ENCODE measurements around the gene CRBN.

DNA sequence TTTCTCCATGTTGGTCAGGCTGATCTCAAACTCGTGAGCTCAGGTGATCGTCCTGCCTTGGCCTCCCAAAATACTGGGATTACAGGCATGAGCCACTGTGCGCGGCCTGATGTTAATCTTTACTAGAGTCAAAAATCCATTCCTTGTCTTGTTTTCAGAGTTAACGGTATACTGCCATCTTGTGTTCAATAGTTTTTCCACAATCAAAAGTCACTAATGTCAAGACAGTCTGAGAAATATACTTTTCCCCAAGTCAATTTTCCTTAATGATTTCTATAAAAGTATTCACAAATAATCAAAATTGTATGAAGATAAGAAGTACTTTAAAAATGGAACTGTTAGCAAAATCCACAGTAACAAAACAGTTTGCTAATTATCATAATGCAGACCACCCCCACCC is 8.5 kb downstream of the CRBN start:
- TF ChIP-seq POLR2A (IDR thresholded peaks at IDR 0.05) = no peak
- TF ChIP-seq, protein P1, sequence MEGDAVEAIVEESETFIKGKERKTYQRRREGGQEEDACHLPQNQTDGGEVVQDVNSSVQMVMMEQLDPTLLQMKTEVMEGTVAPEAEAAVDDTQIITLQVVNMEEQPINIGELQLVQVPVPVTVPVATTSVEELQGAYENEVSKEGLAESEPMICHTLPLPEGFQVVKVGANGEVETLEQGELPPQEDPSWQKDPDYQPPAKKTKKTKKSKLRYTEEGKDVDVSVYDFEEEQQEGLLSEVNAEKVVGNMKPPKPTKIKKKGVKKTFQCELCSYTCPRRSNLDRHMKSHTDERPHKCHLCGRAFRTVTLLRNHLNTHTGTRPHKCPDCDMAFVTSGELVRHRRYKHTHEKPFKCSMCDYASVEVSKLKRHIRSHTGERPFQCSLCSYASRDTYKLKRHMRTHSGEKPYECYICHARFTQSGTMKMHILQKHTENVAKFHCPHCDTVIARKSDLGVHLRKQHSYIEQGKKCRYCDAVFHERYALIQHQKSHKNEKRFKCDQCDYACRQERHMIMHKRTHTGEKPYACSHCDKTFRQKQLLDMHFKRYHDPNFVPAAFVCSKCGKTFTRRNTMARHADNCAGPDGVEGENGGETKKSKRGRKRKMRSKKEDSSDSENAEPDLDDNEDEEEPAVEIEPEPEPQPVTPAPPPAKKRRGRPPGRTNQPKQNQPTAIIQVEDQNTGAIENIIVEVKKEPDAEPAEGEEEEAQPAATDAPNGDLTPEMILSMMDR (IDR thresholded peaks at IDR 0.05) = no peak
